ENCODE measurements around the gene AP3B1. TPM values are rescaled to one million over a fixed set of nuclear protein-coding genes. Genes with fewer than 3 reads are reported as not detected.
"Not testable (repeated sequence)": the region's sequence is repeated elsewhere in the genome, so short reads cannot be mapped to it uniquely, and the experiment has no call there.

The AP3B1 gene
- polyA plus RNA-seq, 3 donors: 64.6 to 73.5 (median 68.9) TPM

- DNase-seq: no peak
These were observed 218.1 kb downstream of the AP3B1 start for GRCh38 chr5:78076351-78076750.

DNA sequence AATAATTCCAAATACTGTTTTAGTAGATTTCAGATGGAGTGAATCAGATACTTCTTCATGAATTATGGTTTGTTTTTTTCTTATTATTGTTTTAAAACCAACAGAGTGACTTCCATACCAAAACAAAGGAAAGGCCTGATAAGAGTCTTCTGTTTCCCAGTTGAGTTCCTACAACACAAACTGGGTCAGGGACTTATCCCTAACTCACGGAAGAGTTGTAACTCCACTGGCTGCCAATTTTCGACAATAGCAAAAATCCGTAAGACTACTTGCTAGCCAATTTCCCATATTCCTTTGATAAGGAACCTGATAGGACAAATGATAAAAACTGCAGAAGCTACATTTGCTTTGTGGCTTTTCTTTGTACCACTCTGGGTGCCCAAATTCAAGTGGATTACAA, 219.2 kb downstream of the AP3B1 start:
- no peak for DNase-seq

- DNase-seq: not testable (repeated sequence)
These were observed 223.8 kb downstream of the AP3B1 start for GRCh38 chr5:78070691-78071090.

DNA sequence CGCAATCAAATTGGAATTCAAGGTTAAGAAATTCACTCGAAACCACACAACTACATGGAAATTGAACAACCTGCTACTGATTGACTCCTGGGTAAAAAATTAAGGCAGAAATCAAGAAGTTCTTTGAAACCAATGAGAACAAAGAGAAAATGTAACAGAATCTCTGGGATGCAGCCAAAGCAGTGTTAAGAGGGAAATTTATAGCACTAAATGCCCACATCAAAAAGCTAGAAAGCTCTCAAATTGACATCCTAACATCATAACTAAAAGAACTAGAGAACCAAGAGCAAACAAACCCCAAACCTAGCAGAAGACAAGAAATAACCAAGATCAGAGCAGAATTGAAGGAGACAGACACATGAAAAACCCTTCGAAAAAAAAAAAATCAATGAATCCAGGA, 226.9 kb downstream of the AP3B1 start:
- DNase-seq: not testable (repeated sequence)

DNA sequence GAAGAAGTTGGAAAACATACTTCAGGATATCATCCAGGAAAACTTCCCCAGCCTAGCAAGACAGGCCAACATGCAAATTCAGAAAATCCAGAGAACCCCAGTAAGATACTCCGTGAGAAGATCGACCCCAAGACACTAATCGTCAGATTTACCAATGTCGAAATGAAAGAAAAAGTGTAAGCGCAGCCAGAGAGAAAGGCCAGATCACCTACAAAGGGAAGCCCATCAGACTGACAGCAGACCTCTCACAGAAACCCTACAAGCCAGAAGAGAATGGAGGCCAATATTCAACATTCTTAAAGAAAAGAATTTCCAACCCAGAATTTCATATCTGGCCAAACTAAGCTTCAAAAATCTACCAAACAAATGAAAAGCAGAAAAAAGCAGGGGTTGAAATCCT, 227.8 kb downstream of the AP3B1 start:
- DNase-seq: not testable (repeated sequence)

DNA sequence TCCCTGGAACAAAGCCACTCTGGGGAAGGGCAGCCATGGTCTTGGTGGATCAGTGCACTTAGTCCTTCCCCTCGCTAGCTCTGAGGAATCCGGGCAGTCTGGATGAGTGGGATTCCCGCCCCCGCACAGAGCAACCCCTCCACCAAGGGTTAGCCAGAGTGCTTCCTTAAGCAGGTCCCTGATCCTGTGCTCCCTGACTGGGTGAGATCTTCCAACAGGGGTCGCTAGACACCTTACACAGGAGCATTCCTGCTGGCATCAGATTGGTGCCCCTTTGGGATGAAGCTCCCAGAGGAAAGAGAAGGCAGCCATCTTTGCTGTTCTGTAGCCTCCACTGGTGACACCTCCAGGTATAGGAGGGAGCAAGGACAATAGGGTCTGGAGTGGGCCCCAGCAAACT, 228.8 kb downstream of the AP3B1 start:
- no peak for DNase-seq

GRCh38 chr5:78064941-78065472, 229.5 kb downstream of the AP3B1 start:
- DNase-seq: no peak

DNA sequence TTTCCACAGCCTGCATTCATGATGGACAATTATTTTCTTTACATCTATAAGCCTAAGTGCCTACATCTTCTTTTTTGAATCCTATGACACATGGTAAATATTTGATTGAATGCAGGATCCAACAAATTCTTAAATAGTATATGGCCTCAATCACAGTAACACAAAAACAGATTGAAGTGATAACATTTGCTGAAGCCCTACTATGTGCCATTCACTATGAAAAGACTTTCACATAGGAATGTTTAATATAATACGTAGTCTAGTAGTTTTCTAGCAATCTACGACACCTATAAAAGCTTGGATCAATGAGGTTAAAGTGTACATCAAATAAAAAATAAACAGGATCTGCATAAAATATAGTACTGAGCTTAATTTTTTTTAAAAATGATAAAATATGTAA, 231.0 kb downstream of the AP3B1 start:
- DNase-seq: no peak

DNA sequence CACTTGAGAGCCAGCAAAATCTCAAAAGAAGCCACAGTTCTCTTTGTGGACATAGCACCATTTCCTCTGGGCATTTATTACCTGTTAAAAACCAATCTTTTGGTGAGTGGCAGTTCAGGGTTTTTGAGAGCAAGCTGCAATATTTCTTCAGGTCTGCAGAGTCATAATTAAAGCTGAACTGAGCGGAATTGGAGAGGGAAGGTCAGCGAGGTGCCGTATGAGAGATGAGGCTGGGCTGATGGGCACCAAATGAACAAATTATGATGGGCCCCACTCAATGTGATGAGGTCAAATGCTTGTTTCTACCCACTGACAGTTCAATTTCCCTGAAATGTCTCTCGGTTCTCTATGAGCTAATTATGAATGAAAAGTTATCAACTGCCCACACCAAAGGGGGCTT, 231.9 kb downstream of the AP3B1 start:
- no peak for DNase-seq

DNA sequence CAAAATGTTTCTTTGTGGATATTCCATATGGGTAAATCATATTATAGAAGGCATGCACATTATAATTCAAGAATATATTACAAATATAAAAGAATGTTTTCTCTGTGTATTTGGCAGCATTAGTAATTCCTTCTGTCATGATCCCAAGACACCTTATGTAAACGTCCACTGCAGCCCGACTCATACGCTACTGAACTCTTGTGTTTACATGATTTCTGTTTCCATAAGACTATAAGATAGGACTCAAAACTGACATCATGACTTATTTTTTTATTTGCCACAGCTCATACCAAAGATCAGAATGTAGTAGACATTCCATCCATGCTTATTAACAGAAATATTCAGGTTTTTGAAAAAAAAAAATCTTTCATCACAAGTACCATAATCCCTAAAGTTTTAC, 234.1 kb downstream of the AP3B1 start:
- no peak for DNase-seq

GRCh38 chr5:78058625-78059024, 235.9 kb downstream of the AP3B1 start:
- DNase-seq: no peak

- DNase-seq: no peak
These were observed 237.5 kb downstream of the AP3B1 start for GRCh38 chr5:78056901-78057514.

DNA sequence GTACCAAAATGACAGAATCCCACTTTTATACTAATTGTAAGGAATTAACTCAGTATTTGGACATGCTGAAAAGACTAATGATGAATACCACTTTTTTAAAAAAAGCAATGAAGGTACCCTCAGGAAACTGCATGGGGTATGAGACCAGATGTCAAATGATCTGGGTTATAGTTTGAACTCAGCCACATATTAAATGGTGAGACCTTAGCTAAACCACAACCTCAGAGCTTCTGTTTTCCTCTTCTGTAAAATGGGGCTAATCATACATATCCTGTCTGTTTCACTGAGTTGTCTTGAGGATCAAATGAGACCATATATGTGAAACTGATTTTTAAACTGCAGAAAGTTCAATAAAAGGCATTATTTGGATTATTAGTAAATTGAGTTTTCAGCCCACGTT, 238.4 kb downstream of the AP3B1 start:
- DNase-seq: no peak

DNA sequence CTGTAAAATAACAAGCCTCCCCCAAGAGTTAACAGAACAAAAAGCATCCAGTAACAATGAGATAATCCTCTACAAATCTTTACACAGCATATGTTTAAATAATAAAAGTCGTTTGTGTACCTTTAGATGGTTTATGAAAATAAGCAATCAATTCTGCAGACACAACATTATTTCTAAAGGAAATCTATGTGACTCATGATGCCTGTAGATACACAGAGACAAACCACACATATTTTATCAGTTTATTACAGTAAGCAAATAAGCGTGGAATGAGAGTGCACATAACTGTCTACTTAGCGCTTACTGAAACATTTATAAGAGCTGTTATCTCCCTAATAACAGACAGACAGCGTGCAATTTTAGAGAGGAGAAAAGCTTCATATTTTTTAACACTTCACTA, 243.6 kb downstream of the AP3B1 start:
- DNase-seq: no peak

GRCh38 chr5:78046823-78047222, 247.7 kb downstream of the AP3B1 start:
- not testable (repeated sequence) for DNase-seq

GRCh38 chr5:78046006-78046405, 248.5 kb downstream of the AP3B1 start:
- DNase-seq: no peak

GRCh38 chr5:78041805-78042204, 252.7 kb downstream of the AP3B1 start:
- no peak for DNase-seq

GRCh38 chr5:78025540-78025939, 269.0 kb downstream of the AP3B1 start:
- no peak for DNase-seq

- no peak for DNase-seq
These were observed 274.8 kb downstream of the AP3B1 start for GRCh38 chr5:78019744-78020143.

- no peak for DNase-seq
These were observed 277.5 kb downstream of the AP3B1 start for GRCh38 chr5:78016863-78017529.

- no peak for DNase-seq
These were observed 284.5 kb downstream of the AP3B1 start for GRCh38 chr5:78009937-78010527.

- no peak for DNase-seq
These were observed 286.0 kb downstream of the AP3B1 start for GRCh38 chr5:78008356-78008967.

DNA sequence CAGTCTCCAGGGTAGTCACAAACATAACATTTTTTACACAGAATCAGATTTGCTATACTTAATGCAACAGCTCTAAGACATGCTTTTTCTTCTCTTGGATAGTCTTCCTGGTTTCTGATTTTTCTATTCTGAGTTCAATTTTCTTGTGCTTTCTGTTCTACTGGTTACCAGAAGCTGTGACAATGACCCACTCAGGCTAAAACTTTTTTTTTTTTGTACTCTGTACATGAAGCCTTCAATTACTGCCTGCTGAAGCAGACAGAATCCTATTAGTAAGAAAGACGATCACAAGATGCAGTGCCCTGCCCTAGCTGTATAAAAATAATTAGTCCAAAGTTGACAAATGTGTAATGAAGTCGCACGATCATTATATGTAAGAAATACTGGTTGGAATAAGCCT, 287.3 kb downstream of the AP3B1 start:
- DNase-seq: no peak

Data from renal pelvis (tissue), 4 donors.